ENCODE data around the gene PPFIBP2.

The PPFIBP2 gene

DNA sequence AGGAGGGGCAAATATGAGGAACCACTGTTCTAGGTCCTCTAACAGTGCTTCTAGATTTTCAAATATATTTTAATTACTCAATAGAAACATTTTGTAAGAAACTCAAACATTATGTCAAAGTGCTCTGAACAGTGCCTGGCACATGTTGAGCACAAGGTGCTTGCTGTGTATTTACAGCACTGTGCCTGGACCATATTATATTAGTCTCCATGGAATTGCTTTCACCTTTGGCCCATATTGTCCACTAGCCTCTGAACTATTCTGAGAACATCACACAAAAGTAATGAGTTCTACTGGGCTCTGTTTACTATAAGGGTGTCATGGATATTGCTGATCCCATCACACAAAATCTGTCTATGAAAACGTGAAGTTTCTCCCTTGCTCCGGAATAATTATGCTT, 76.7 kb downstream of the PPFIBP2 start:
- TF ChIP-seq, protein P1, sequence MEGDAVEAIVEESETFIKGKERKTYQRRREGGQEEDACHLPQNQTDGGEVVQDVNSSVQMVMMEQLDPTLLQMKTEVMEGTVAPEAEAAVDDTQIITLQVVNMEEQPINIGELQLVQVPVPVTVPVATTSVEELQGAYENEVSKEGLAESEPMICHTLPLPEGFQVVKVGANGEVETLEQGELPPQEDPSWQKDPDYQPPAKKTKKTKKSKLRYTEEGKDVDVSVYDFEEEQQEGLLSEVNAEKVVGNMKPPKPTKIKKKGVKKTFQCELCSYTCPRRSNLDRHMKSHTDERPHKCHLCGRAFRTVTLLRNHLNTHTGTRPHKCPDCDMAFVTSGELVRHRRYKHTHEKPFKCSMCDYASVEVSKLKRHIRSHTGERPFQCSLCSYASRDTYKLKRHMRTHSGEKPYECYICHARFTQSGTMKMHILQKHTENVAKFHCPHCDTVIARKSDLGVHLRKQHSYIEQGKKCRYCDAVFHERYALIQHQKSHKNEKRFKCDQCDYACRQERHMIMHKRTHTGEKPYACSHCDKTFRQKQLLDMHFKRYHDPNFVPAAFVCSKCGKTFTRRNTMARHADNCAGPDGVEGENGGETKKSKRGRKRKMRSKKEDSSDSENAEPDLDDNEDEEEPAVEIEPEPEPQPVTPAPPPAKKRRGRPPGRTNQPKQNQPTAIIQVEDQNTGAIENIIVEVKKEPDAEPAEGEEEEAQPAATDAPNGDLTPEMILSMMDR (IDR thresholded peaks at IDR 0.05; ENCODE audit: low read length, missing control alignments) = no peak
- DNase-seq (ENCODE audit: low read depth) = no peak
- H3K4me3 ChIP-seq (replicated peaks; ENCODE audit: low read depth, low read length) = no peak overlapping the region

DNA sequence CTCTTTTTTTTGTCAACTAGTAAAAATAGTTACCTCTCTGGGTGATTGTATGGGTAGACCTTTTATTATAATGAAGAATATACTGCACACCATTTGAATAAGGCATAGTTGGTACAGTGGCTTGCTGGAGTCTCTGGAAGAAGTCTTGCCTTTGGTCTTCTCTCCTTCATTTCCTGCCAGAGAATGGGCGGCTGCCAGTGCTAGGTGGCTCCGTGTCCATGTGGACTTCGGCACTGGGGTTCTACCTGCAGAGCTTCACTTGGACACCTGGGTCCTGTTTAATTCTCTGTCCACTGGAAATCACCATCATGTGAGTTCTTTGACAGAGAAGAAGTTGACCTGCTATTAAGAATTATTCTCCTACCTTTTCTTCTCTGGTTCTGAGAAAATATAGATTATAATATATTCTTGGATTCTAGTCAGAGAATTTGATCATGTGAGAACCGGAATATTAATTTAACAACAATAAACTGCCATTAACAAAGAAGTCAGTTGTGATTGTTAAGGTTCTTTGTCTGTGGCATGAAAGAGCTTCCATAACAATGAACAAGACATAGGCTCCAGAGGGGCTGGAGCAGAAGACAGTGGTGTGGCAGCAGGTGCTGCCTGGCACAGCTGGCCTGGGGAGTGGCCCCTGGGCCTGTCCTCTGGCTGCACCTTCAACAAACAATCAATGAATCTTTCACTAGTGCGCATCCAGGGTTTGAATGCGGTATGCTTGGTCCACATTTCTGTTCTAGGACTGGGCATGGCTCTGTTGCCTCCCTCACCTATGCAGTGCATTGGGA, 77.5 kb downstream of the PPFIBP2 start:
- DNase-seq (ENCODE audit: low read depth) = no peak
- no peak overlapping the region for H3K4me3 ChIP-seq (replicated peaks; ENCODE audit: low read depth, low read length)
- TF ChIP-seq, protein P1 (IDR thresholded peaks at IDR 0.05; ENCODE audit: low read length, missing control alignments) = no peak

DNA sequence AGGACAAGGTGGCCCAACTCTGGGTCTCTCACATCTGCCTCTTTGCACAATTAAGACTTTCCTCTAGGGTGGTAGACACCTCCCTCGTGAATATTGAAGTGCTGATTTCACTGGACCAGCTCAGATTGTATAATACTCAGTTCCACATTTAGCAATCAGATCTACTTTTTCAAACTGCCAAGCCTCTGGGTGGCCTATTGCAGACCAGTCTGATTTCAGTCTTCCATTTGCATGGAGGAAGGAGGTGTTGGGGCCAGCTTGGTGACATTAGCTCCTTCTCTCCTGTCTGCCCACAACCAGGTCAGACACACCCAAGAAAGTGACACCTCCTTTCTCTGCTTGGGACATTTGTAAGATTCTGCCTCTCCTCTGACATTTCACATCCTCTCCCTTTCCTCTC, 78.2 kb downstream of the PPFIBP2 start:
- TF ChIP-seq, protein P1 (IDR thresholded peaks at IDR 0.05; ENCODE audit: low read length, missing control alignments) = no peak
- no peak overlapping the region for H3K4me3 ChIP-seq (replicated peaks; ENCODE audit: low read depth, low read length)
- no peak for DNase-seq (ENCODE audit: low read depth)

DNA sequence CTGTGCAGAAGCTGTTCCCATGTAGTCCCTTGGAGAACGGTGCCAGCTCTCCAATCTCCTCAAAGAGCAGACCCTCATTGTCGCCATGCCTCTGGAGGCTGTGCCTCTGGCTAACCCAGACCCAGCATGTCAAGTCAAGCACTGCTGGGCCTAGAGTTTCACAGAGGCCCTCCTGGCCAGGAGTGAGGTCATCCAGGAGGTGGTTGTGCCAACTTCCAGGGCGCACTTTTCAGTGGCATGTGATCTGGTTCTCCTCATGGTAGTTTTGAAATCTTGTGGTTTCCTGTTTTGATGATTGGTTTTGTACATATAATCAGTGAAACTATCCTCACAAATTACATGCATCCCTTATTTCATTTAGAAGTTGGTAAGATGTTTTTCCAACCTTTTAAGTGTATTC, 78.9 kb downstream of the PPFIBP2 start:
- TF ChIP-seq, protein P1 (IDR thresholded peaks at IDR 0.05; ENCODE audit: low read length, missing control alignments) = no peak
- peak; percentile 83 for DNase-seq (ENCODE audit: low read depth)
- H3K4me3 ChIP-seq (replicated peaks; ENCODE audit: low read depth, low read length) = no peak overlapping the region

DNA sequence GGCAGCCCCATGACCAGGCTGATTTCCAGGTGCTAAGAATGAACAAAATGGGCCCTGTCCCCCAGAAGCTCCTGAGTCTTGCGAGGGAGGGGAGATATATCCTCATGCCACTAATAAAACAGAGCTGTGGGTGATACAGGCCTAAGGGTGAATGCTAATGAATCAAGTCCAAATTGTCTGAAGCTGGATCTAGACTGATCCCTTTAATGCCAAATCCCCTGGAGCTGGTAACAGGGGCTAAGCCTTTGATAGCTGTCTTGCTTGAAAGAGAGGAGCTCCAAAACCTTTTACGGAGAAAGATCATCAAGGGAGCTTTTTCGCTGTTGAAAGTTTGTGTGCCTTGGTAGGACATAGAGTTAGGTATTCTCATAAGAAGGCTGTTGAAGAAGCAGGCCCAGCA, 79.7 kb downstream of the PPFIBP2 start:
- H3K4me3 ChIP-seq (replicated peaks; ENCODE audit: low read depth, low read length) = no peak overlapping the region
- DNase-seq (ENCODE audit: low read depth) = no peak
- TF ChIP-seq, protein P1 (IDR thresholded peaks at IDR 0.05; ENCODE audit: low read length, missing control alignments) = no peak

DNA sequence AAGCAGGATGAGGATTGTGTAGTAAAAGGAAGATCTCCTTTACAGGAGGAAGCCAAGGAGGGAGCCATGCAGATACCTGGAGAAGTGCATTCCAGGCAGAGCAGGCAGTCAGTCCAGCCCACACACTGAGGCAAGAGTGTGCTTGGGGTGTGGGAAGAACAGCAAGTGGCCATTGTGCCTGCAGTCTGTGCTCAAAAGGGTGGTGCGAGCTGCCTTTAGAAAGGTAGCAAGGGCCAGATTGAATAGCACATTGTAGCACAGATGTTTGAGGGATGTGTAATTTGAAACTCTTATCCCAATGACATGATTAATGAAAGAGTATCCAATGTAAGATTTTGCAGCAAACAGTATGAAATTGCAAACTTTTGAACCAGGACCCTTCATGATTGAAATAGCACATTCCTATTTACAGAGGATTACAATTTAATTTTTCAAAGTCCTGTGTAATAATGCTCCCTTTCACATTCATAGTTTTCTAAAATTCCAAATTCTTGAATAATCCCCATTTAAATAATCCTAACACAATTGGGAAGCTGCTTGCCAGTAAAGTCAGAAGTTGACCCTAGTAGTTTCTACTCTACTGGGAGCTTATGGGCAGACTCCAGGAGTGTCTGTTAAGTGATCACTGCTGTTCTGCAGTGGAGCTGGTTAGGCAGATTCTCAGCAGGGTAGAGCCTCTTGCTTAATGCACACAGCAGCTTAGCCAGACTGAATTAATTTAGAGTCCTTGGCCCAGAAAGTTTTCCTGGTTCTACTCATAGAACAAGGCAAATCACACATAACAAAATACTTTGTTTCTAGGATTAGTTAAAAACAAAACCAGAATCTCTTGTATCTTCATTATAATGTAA, 81.4 kb downstream of the PPFIBP2 start:
- DNase-seq (ENCODE audit: low read depth) = no peak
- no peak overlapping the region for H3K4me3 ChIP-seq (replicated peaks; ENCODE audit: low read depth, low read length)

More for the DNA sequence above, 81.4 kb downstream of the PPFIBP2 start:
- TF ChIP-seq, protein P1 (IDR thresholded peaks at IDR 0.05; ENCODE audit: low read length, missing control alignments) = no peak

All from fibroblast of pulmonary artery (primary cell).